ENCODE measurements around the gene ZNF467.

GRCh38 chr7:149772956-149773434, 393 bp downstream of the ZNF467 start:
- TF ChIP-seq CTCF (IDR thresholded peaks at IDR 0.05), result no peak
- no peak for TF ChIP-seq POLR2A (IDR thresholded peaks at IDR 0.05)

All from testis (tissue), 2 donors.